ENCODE measurements around the gene MPP7.

DNA sequence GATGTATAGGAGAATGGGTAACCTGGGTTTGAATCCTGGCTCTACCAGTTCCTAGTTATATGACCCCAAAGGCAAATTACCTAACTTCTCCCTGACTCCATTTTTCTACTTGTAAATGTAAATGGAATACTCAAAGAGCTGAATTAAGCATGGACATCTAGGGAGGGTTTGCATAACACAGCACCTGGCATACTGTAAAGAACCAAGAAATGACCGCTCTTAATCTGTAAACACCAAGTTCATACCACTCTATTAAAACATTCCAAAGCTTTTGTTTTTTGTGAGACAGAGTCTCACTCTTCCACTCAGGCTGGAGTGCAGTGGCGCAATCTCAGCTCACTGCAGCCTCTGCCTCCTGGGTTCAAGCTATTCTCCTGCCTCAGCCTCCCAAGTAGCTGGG is 19.6 kb downstream of the MPP7 start:
- TF ChIP-seq, protein P1, sequence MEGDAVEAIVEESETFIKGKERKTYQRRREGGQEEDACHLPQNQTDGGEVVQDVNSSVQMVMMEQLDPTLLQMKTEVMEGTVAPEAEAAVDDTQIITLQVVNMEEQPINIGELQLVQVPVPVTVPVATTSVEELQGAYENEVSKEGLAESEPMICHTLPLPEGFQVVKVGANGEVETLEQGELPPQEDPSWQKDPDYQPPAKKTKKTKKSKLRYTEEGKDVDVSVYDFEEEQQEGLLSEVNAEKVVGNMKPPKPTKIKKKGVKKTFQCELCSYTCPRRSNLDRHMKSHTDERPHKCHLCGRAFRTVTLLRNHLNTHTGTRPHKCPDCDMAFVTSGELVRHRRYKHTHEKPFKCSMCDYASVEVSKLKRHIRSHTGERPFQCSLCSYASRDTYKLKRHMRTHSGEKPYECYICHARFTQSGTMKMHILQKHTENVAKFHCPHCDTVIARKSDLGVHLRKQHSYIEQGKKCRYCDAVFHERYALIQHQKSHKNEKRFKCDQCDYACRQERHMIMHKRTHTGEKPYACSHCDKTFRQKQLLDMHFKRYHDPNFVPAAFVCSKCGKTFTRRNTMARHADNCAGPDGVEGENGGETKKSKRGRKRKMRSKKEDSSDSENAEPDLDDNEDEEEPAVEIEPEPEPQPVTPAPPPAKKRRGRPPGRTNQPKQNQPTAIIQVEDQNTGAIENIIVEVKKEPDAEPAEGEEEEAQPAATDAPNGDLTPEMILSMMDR (conservative IDR thresholded peaks at IDR 0.05; ENCODE audit: low read length) = no peak
- no peak for TF ChIP-seq EZH2phosphoT487 (IDR thresholded peaks at IDR 0.05; ENCODE audit: borderline replicate concordance)
